HG02852 (cell line): Measurements from ENCODE around the gene AAK1.

Experiments used
- ATAC-seq: cut with Tn5 transposase; IDR thresholded peaks from one replicate; pipeline ENCODE4 v1.9.1; 2021; ENCODE audit warnings: mild to moderate bottlenecking, moderate library complexity; ENCODE audit not compliant: unreplicated experiment

Gene AAK1

GRCh38 chr2:69603146-69603743 lies 40.3 kb downstream of the AAK1 start:
- ATAC-seq, result no peak

GRCh38 chr2:69601179-69601612 lies 42.3 kb downstream of the AAK1 start:
- no peak for ATAC-seq

- ATAC-seq, result no peak
Measured at GRCh38 chr2:69600425-69600824, 43.1 kb downstream of the AAK1 start.

- ATAC-seq, result no peak
Measured at GRCh38 chr2:69597843-69598610, 45.5 kb downstream of the AAK1 start.

GRCh38 chr2:69597105-69597504 lies 46.4 kb downstream of the AAK1 start:
- no peak for ATAC-seq

- no peak for ATAC-seq
Measured at GRCh38 chr2:69594341-69594740, 49.2 kb downstream of the AAK1 start.

GRCh38 chr2:69592511-69592910 lies 51.0 kb downstream of the AAK1 start:
- ATAC-seq, result no peak

- ATAC-seq, result no peak
Measured at GRCh38 chr2:69589973-69590652, 53.4 kb downstream of the AAK1 start.

GRCh38 chr2:69588945-69589344 lies 54.6 kb downstream of the AAK1 start:
- ATAC-seq, result no peak

- no peak for ATAC-seq
Measured at GRCh38 chr2:69588403-69588802, 55.1 kb downstream of the AAK1 start.

GRCh38 chr2:69585855-69586555 lies 57.5 kb downstream of the AAK1 start:
- ATAC-seq, result no peak

- no peak for ATAC-seq
Measured at GRCh38 chr2:69584127-69584889, 59.2 kb downstream of the AAK1 start.

GRCh38 chr2:69583321-69583833 lies 60.2 kb downstream of the AAK1 start:
- no peak for ATAC-seq

GRCh38 chr2:69582582-69583176 lies 60.9 kb downstream of the AAK1 start:
- ATAC-seq, result no peak

- no peak for ATAC-seq
Measured at GRCh38 chr2:69581774-69582581, 61.6 kb downstream of the AAK1 start.

- ATAC-seq, result no peak
Measured at GRCh38 chr2:69580486-69580885, 63.1 kb downstream of the AAK1 start.

GRCh38 chr2:69579536-69579935 lies 64.0 kb downstream of the AAK1 start:
- no peak for ATAC-seq

GRCh38 chr2:69578198-69578540 lies 65.4 kb downstream of the AAK1 start:
- no peak for ATAC-seq

GRCh38 chr2:69577467-69578197 lies 65.9 kb downstream of the AAK1 start:
- no peak for ATAC-seq
